ENCODE measurements around the gene ANO4.
"Not testable (repeated sequence)": the region's sequence is repeated elsewhere in the genome, so short reads cannot be mapped to it uniquely, and the experiment has no call there.

ANO4 gene

DNA sequence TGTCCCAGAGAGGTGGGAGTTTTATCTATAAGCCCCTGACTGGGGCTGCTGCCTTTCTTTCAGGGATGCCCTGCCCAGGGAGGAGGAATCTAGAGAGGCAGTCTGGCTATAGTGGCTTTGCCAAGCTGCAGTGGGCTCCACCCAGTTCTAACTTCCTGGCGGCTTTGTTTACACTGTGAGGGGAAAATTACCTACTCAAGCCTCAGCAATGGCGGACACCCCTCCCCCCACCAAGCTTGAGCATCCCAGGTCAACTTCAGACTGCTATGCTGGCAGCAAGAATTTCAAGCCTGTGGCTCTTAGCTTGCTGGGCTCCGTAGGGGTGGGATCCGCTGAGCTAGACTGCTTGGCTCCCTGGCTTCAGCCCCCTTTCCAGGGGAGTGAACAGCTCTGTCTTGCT, 267.9 kb downstream of the ANO4 start:
- H3K36me3 ChIP-seq (ENCODE audit: control insufficient read depth in 2 of 2, insufficient read depth in 2 of 2, low read length in 2 of 2); H3K9me3 ChIP-seq (ENCODE audit: control insufficient read depth in 2 of 2, low read length in 2 of 2); H3K9ac ChIP-seq (ENCODE audit: low read depth in 1 of 2, low read length in 2 of 2); H3K4me3 ChIP-seq (ENCODE audit: low read length in 2 of 2); H3K27me3 ChIP-seq (ENCODE audit: control insufficient read depth in 2 of 2, insufficient read depth in 2 of 2, low read length in 2 of 2); H3K4me1 ChIP-seq (ENCODE audit: control insufficient read depth in 2 of 2, insufficient read depth in 2 of 2, low read length in 2 of 2); H3K27ac ChIP-seq (ENCODE audit: low read depth in 2 of 2, low read length in 2 of 2): not testable (repeated sequence)

DNA sequence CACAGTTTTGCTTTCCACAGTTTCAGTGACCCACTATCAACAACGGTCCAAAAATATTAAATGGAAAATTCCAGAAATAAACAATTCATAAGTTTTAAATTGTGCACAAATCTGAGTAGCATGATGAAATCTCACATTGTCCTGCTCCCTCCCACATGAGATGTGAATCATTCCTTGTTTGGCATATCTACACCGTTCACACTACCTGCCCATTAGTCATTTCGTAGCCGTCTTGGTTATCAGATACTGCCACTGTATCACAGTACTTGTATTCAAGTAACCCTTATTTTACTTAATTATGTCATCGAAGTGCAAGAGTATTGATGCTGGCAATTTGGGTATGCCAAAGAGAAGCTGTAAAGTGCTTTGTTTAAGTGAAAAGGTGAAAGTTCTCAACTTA, 270.1 kb downstream of the ANO4 start:
- Histone ChIP-seq H3K4me3 (ENCODE audit: low read length in 2 of 2) (no peak overlapping the region), H3K9me3 (ENCODE audit: control insufficient read depth in 2 of 2, low read length in 2 of 2) (no peaks in the 10 kb centered on the region), H3K9ac (ENCODE audit: low read depth in 1 of 2, low read length in 2 of 2) (no peak overlapping the region), H3K27me3 (ENCODE audit: control insufficient read depth in 2 of 2, insufficient read depth in 2 of 2, low read length in 2 of 2) (no peaks in the 10 kb centered on the region), H3K27ac (ENCODE audit: low read depth in 2 of 2, low read length in 2 of 2) (no peak overlapping the region), H3K4me1 (ENCODE audit: control insufficient read depth in 2 of 2, insufficient read depth in 2 of 2, low read length in 2 of 2) (no peaks in the 10 kb centered on the region), H3K36me3 (ENCODE audit: control insufficient read depth in 2 of 2, insufficient read depth in 2 of 2, low read length in 2 of 2) (no peaks in the 10 kb centered on the region)

DNA sequence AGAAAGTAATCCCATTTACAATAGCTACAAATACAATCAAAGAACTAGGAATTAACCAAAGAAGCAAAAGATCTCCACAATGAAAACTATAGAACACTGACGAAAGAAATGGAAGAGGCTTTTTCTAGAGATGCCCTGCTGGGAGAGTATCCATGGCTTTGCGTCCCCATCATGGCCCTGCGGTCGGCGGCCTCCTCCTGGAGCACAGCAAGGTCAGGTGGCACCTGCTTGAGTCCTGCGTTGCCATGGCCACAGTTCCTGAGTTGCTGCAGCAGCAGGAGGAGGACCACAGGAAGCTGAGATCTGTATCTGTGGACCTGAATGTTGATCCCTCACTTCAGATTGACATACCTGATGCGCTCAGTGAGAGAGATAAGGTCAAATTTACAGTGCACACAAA, 271.9 kb downstream of the ANO4 start:
- Histone ChIP-seq H3K27me3 (ENCODE audit: control insufficient read depth in 2 of 2, insufficient read depth in 2 of 2, low read length in 2 of 2) (no peaks in the 10 kb centered on the region), H3K9me3 (ENCODE audit: control insufficient read depth in 2 of 2, low read length in 2 of 2) (no peaks in the 10 kb centered on the region), H3K4me3 (ENCODE audit: low read length in 2 of 2) (no peak overlapping the region), H3K27ac (ENCODE audit: low read depth in 2 of 2, low read length in 2 of 2) (no peak overlapping the region), H3K4me1 (ENCODE audit: control insufficient read depth in 2 of 2, insufficient read depth in 2 of 2, low read length in 2 of 2) (no peaks in the 10 kb centered on the region), H3K9ac (ENCODE audit: low read depth in 1 of 2, low read length in 2 of 2) (no peak overlapping the region), H3K36me3 (ENCODE audit: control insufficient read depth in 2 of 2, insufficient read depth in 2 of 2, low read length in 2 of 2) (no peaks in the 10 kb centered on the region)

DNA sequence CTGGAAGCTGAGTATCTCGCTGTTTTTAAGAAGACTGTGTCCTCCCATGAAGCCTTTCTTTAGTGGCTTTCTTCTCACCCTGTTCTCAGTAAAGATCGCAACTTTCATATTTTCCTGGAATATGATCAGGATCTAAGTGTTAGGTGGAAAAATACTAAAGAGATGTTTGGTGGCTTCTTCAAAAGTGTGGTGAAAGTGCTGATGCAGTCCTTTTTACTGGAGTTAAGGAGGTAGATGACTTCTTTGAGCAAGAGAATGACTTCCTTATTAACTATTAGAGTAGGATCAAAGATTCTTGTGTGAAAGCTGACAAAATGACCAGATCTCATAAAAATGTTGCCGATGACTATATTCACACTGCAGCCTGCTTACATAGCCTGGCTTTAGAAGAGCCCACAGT, 273.8 kb downstream of the ANO4 start:
- no peaks in the 10 kb centered on the region for H3K4me1 ChIP-seq (ENCODE audit: control insufficient read depth in 2 of 2, insufficient read depth in 2 of 2, low read length in 2 of 2)
- H3K4me3 ChIP-seq (ENCODE audit: low read length in 2 of 2): no peak overlapping the region
- H3K27ac ChIP-seq (ENCODE audit: low read depth in 2 of 2, low read length in 2 of 2): no peak overlapping the region
- no peaks in the 10 kb centered on the region for H3K9me3 ChIP-seq (ENCODE audit: control insufficient read depth in 2 of 2, low read length in 2 of 2)
- no peak overlapping the region for H3K9ac ChIP-seq (ENCODE audit: low read depth in 1 of 2, low read length in 2 of 2)
- no peaks in the 10 kb centered on the region for H3K36me3 ChIP-seq (ENCODE audit: control insufficient read depth in 2 of 2, insufficient read depth in 2 of 2, low read length in 2 of 2)
- no peaks in the 10 kb centered on the region for H3K27me3 ChIP-seq (ENCODE audit: control insufficient read depth in 2 of 2, insufficient read depth in 2 of 2, low read length in 2 of 2)

DNA sequence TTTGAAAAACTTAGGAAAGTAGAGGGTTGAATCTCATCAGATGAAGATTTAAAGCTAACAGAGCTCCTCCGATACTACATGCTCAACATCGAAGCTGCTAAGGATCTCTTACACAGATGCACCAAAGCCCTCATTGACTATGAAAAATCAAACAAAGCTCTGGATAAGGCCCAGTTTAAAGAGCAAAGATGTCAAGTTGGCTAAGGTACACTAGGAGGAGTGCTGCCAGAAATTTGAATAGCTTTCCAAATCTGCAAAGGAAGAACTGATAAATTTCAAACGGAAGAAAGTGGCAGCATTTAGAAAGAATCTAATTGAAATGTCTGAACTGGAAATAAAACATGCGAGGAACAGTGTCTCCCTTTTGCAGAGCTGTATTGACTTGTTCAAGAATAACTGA, 274.3 kb downstream of the ANO4 start:
- H3K27ac ChIP-seq (ENCODE audit: low read depth in 2 of 2, low read length in 2 of 2): no peak overlapping the region

DNA sequence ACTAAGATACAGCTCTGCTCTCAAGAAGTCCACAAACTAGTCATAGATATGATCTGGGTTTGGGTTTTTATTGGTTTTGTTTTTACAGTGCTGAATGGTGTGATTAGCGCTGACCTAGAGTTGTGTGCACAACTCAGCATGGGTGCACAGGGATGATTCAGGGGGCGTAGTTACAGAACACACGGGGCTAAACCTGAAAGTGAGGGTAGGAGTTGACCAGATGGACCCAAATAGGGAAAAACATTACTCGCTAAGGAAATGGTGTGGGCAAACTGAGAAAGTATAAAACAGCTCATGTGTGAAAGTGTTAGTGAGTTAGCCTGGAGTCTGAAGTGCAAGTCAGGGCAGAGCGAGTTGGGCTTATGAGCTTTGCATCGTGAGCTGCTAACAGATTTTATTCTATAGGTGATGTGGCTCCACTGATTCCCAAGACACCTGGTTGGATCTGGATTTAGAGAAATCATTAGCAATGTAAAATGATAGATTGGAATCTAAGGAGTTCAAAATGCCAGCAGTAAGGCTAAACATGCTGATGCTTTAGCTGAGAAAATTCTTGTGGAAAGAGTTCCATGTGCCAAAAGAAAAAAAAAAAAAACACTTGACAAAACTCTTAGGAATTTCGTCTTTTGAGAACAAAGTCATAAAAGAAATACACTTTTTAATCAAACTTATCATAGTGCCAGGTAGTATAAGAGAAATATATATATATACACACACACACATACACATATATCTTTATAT, 280.5 kb downstream of the ANO4 start:
- no peak overlapping the region for H3K27ac ChIP-seq (ENCODE audit: low read depth in 2 of 2, low read length in 2 of 2)
- H3K9me3 ChIP-seq (ENCODE audit: control insufficient read depth in 2 of 2, low read length in 2 of 2): no peaks in the 10 kb centered on the region
- no peak overlapping the region for H3K4me3 ChIP-seq (ENCODE audit: low read length in 2 of 2)
- H3K9ac ChIP-seq (ENCODE audit: low read depth in 1 of 2, low read length in 2 of 2): no peak overlapping the region
- H3K36me3 ChIP-seq (ENCODE audit: control insufficient read depth in 2 of 2, insufficient read depth in 2 of 2, low read length in 2 of 2): no peaks in the 10 kb centered on the region
- H3K27me3 ChIP-seq (ENCODE audit: control insufficient read depth in 2 of 2, insufficient read depth in 2 of 2, low read length in 2 of 2): no peaks in the 10 kb centered on the region
- no peaks in the 10 kb centered on the region for H3K4me1 ChIP-seq (ENCODE audit: control insufficient read depth in 2 of 2, insufficient read depth in 2 of 2, low read length in 2 of 2)

More for the DNA sequence above, 274.3 kb downstream of the ANO4 start:
- Histone ChIP-seq H3K36me3 (ENCODE audit: control insufficient read depth in 2 of 2, insufficient read depth in 2 of 2, low read length in 2 of 2) (no peaks in the 10 kb centered on the region), H3K4me1 (ENCODE audit: control insufficient read depth in 2 of 2, insufficient read depth in 2 of 2, low read length in 2 of 2) (no peaks in the 10 kb centered on the region), H3K9me3 (ENCODE audit: control insufficient read depth in 2 of 2, low read length in 2 of 2) (no peaks in the 10 kb centered on the region), H3K9ac (ENCODE audit: low read depth in 1 of 2, low read length in 2 of 2) (no peak overlapping the region), H3K4me3 (ENCODE audit: low read length in 2 of 2) (no peak overlapping the region), H3K27me3 (ENCODE audit: control insufficient read depth in 2 of 2, insufficient read depth in 2 of 2, low read length in 2 of 2) (no peaks in the 10 kb centered on the region)

DNA sequence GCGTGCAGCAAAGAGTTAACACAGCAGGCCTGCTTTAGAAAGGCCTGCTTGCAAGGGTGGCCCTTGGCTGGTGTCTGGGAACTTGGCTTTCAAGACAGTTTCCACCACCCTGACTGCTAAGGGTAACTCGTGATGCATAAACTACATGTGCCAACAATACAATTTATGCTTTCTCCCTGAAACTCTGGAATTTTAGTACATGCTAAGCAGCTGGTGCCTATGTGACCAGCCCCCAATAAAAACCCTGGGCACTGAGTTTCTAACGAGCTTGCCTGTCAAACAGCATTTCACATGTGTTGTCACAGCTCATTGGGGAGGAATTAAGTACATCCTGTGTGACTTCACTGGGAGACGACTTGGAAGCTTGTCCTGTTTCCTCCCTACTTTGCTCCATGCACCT, 282.3 kb downstream of the ANO4 start:
- no peaks in the 10 kb centered on the region for H3K36me3 ChIP-seq (ENCODE audit: control insufficient read depth in 2 of 2, insufficient read depth in 2 of 2, low read length in 2 of 2)

DNA sequence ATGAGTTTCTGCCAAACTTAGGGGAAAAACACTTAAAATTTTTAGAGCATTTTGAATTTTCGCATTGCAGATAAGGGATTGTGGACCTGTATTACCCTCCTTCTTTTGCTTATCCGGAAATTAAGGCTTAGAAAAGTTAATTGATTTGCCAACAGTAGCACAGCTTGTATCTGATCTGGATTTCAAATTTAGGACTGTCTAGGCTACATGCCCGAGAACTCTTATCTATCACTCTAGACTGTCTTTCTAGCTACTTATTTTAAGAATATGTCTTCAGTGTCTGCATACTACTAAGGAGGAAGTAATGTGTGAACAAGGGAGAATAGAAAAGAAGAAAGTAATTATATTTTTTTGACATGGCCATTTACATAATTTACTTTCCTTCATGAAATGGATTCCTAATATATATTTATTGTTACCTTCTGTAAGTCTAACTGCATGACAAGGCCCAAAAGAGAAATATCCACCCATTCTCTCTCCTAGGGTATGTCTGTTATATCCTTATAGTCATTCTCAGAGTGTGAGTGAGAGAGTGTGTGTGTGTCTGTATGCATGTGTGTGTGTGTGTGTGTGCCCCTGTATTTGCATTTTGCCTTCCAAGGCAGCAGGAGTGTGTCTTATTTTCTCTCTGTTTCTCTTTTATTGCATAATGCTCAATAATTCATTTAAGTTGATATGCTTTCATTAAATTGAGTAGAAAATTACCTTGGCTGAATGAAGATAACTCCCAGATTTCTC, 283.4 kb downstream of the ANO4 start:
- Histone ChIP-seq H3K27ac (ENCODE audit: low read depth in 2 of 2, low read length in 2 of 2) (no peak overlapping the region), H3K4me1 (ENCODE audit: control insufficient read depth in 2 of 2, insufficient read depth in 2 of 2, low read length in 2 of 2) (no peaks in the 10 kb centered on the region), H3K4me3 (ENCODE audit: low read length in 2 of 2) (no peak overlapping the region), H3K27me3 (ENCODE audit: control insufficient read depth in 2 of 2, insufficient read depth in 2 of 2, low read length in 2 of 2) (no peaks in the 10 kb centered on the region), H3K36me3 (ENCODE audit: control insufficient read depth in 2 of 2, insufficient read depth in 2 of 2, low read length in 2 of 2) (no peaks in the 10 kb centered on the region), H3K9me3 (ENCODE audit: control insufficient read depth in 2 of 2, low read length in 2 of 2) (peaks cover 0 to 2% of the 10 kb centered on the region in 2 donors), H3K9ac (ENCODE audit: low read depth in 1 of 2, low read length in 2 of 2) (no peak overlapping the region)

More for the DNA sequence above, 282.3 kb downstream of the ANO4 start:
- no peak overlapping the region for H3K4me3 ChIP-seq (ENCODE audit: low read length in 2 of 2)
- no peaks in the 10 kb centered on the region for H3K4me1 ChIP-seq (ENCODE audit: control insufficient read depth in 2 of 2, insufficient read depth in 2 of 2, low read length in 2 of 2)
- no peak overlapping the region for H3K27ac ChIP-seq (ENCODE audit: low read depth in 2 of 2, low read length in 2 of 2)
- H3K27me3 ChIP-seq (ENCODE audit: control insufficient read depth in 2 of 2, insufficient read depth in 2 of 2, low read length in 2 of 2): no peaks in the 10 kb centered on the region
- peaks cover 0 to 2% of the 10 kb centered on the region in 2 donors for H3K9me3 ChIP-seq (ENCODE audit: control insufficient read depth in 2 of 2, low read length in 2 of 2)
- H3K9ac ChIP-seq (ENCODE audit: low read depth in 1 of 2, low read length in 2 of 2): no peak overlapping the region

DNA sequence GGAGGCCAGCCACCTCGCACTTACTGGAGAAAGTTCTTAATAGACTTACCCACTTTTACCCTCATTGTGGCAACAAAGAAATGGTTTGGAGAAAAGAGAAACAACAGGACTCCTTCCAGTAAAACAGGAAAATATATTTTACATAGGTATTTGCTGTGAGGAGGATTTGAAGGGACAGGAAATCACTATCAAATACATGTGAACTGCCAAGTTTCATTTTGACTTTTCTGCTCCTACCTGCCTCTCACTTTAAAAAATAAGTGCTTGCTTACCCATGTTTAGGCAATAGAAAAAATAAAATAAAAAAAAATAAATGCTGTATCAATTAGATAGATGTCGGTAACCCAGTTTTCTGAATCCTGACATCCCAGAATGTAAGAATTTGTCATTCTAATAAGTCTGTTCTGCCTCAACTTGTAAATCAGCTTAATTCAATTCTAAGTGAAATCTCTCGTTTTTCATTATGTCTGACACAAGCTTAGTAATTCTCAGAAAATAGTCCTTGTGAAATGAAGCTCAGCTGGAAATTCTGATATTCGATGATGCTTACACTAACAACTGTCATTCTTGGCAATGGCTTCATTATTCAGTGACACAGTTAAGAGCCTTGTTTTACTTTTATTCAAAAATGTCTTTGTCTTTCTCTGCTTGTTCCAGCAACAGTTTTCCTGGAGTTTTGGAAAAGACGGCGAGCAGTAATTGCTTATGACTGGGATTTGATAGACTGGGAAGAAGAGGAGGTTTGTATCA, 284.1 kb downstream of the ANO4 start:
- H3K4me3 ChIP-seq (ENCODE audit: low read length in 2 of 2): no peak overlapping the region
- H3K27ac ChIP-seq (ENCODE audit: low read depth in 2 of 2, low read length in 2 of 2): no peak overlapping the region
- H3K9ac ChIP-seq (ENCODE audit: low read depth in 1 of 2, low read length in 2 of 2): no peak overlapping the region

DNA sequence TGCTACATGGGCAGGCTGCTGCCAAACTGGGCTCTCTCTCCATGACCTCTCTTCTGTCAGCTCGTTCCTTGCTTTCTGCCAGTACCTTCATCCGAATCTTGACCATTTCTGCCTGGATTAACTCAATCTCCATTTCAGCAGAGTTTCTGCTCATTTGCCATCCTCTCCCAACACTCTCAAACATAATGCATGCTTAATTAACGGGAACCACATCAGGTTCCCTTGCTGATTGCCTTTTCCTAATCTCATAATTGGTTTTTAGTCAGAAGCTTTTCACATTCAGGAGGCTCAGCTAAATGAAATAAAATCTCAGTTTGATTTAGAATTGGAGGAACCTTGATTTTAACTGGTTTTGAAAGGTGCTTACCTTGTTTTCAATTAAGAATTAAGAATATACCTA, 288.1 kb downstream of the ANO4 start:
- H3K27ac ChIP-seq (ENCODE audit: low read depth in 2 of 2, low read length in 2 of 2): no peak overlapping the region
- H3K4me1 ChIP-seq (ENCODE audit: control insufficient read depth in 2 of 2, insufficient read depth in 2 of 2, low read length in 2 of 2): no peaks in the 10 kb centered on the region
- H3K4me3 ChIP-seq (ENCODE audit: low read length in 2 of 2): no peak overlapping the region
- peaks cover 0 to 2% of the 10 kb centered on the region in 2 donors for H3K9me3 ChIP-seq (ENCODE audit: control insufficient read depth in 2 of 2, low read length in 2 of 2)
- no peaks in the 10 kb centered on the region for H3K36me3 ChIP-seq (ENCODE audit: control insufficient read depth in 2 of 2, insufficient read depth in 2 of 2, low read length in 2 of 2)
- H3K27me3 ChIP-seq (ENCODE audit: control insufficient read depth in 2 of 2, insufficient read depth in 2 of 2, low read length in 2 of 2): no peaks in the 10 kb centered on the region
- no peak overlapping the region for H3K9ac ChIP-seq (ENCODE audit: low read depth in 1 of 2, low read length in 2 of 2)

More for the DNA sequence above, 284.1 kb downstream of the ANO4 start:
- H3K9me3 ChIP-seq (ENCODE audit: control insufficient read depth in 2 of 2, low read length in 2 of 2): peaks cover 0 to 2% of the 10 kb centered on the region in 2 donors
- H3K4me1 ChIP-seq (ENCODE audit: control insufficient read depth in 2 of 2, insufficient read depth in 2 of 2, low read length in 2 of 2): no peaks in the 10 kb centered on the region
- H3K27me3 ChIP-seq (ENCODE audit: control insufficient read depth in 2 of 2, insufficient read depth in 2 of 2, low read length in 2 of 2): no peaks in the 10 kb centered on the region
- no peaks in the 10 kb centered on the region for H3K36me3 ChIP-seq (ENCODE audit: control insufficient read depth in 2 of 2, insufficient read depth in 2 of 2, low read length in 2 of 2)

Measured in mucosa of rectum (tissue), 2 donors.